HG02973 (cell line): Measurements from ENCODE around the gene CNP.

Source experiments
- ATAC-seq: cut with Tn5 transposase; IDR thresholded peaks from one replicate; pipeline ENCODE4 v1.9.1; 2021; ENCODE audit warnings: moderate library complexity; ENCODE audit not compliant: unreplicated experiment

The CNP gene

GRCh38 chr17:41941168-41941567 lies 25.4 kb upstream of the CNP start:
- ATAC-seq: no peak

- ATAC-seq: no peak
Measured at GRCh38 chr17:41942626-41943373, 23.8 kb upstream of the CNP start.

GRCh38 chr17:41943492-41943891 lies 23.1 kb upstream of the CNP start:
- ATAC-seq: no peak

GRCh38 chr17:41944943-41945342 lies 21.7 kb upstream of the CNP start:
- no peak for ATAC-seq

- no peak for ATAC-seq
Measured at GRCh38 chr17:41948762-41949460, 17.7 kb upstream of the CNP start.

GRCh38 chr17:41956522-41956921 lies 10.1 kb upstream of the CNP start:
- ATAC-seq: no peak

- no peak for ATAC-seq
Measured at GRCh38 chr17:41957031-41957868, 9.3 kb upstream of the CNP start.

- ATAC-seq: no peak
Measured at GRCh38 chr17:41957869-41958439, 8.6 kb upstream of the CNP start.

- no peak for ATAC-seq
Measured at GRCh38 chr17:41959030-41959335, 7.6 kb upstream of the CNP start.

- no peak for ATAC-seq
Measured at GRCh38 chr17:41959336-41960095, 7.1 kb upstream of the CNP start.

- ATAC-seq: no peak
Measured at GRCh38 chr17:41962111-41962510, 4.5 kb upstream of the CNP start.

GRCh38 chr17:41962768-41963434 lies 3.7 kb upstream of the CNP start:
- ATAC-seq: no peak

GRCh38 chr17:41965694-41966462 lies 717 bp upstream of the CNP start:
- ATAC-seq: no peak

GRCh38 chr17:41967141-41967920 lies 736 bp downstream of the CNP start:
- no peak for ATAC-seq

- no peak for ATAC-seq
Measured at GRCh38 chr17:41967921-41968578, 1.5 kb downstream of the CNP start.

- no peak for ATAC-seq
Measured at GRCh38 chr17:41968676-41969075, 2.1 kb downstream of the CNP start.

GRCh38 chr17:41970901-41971331 lies 4.3 kb downstream of the CNP start:
- ATAC-seq: no peak
